Neural cell (in vitro differentiated cells): ENCODE measurements around the gene RTL1. TPM values are rescaled to one million over a fixed set of nuclear protein-coding genes. Genes with fewer than 3 reads are reported as not detected.

Experiments used
- H2AFZ ChIP-seq: fragments of 200-600, 300-800 bp; sonication (generic), shearing (Covaris generic); 2 replicates; pipeline ENCODE4 v1.6.0; 2014; ENCODE audit warnings: low read depth, mild to moderate bottlenecking, antibody characterized with exemption, low read length, moderate library complexity
- H3F3A ChIP-seq: fragments of 200-600 bp; shearing (Covaris generic); 2 replicates; pipeline ENCODE4 v1.6.1; 2016; ENCODE audit warnings: mild to moderate bottlenecking, moderate library complexity, mixed read lengths, antibody characterized with exemption, low read length; ENCODE audit not compliant: insufficient read depth, poor library complexity, severe bottlenecking
- H3K27ac ChIP-seq: fragments of 200-600, 300-800 bp; sonication (generic), shearing (Covaris generic); 2 replicates; pipeline ENCODE4 v1.5.1; 2014; ENCODE audit warnings: mild to moderate bottlenecking, low read length, moderate library complexity
- H3K27me3 ChIP-seq: fragments of 300-800, 200-600 bp; sonication (generic), shearing (Covaris generic); 2 replicates; pipeline ENCODE4 v1.6.0; 2014; ENCODE audit warnings: mild to moderate bottlenecking, low read depth, low read length, moderate library complexity; ENCODE audit not compliant: insufficient read depth
- H3K36me3 ChIP-seq: fragments of 300-800, 200-600 bp; sonication (generic), shearing (Covaris generic); 2 replicates; pipeline ENCODE4 v1.5.1; 2014; ENCODE audit warnings: mild to moderate bottlenecking, antibody characterized with exemption, low read length, moderate library complexity; ENCODE audit not compliant: insufficient read depth
- H3K4me2 ChIP-seq: fragments of 300-800, 200-600 bp; sonication (generic), shearing (Covaris generic); 2 replicates; pipeline ENCODE4 v1.6.0; 2014; ENCODE audit warnings: mild to moderate bottlenecking, low read length
- H3K4me3 ChIP-seq: fragments of 300-800, 200-600 bp; sonication (generic), shearing (Covaris generic); 2 replicates; pipeline ENCODE4 v1.5.1; 2014; ENCODE audit warnings: mild to moderate bottlenecking, low read length, moderate library complexity
- H3K79me2 ChIP-seq: fragments of 200-600 bp; shearing (Covaris generic); replicated peaks from 2 replicates; pipeline ENCODE4 v1.6.0; 2014; ENCODE audit warnings: mild to moderate bottlenecking, low read length, moderate library complexity; ENCODE audit not compliant: insufficient read depth
- H3K9ac ChIP-seq: fragments of 300-800, 200-600 bp; sonication (generic), shearing (Covaris generic); 2 replicates; pipeline ENCODE4 v1.6.1; 2016; ENCODE audit warnings: mild to moderate bottlenecking, low read length, mixed read lengths
- H3K9me2 ChIP-seq: fragments of 200-600 bp; shearing (Covaris generic); 2 replicates; pipeline ENCODE4 v1.6.1; 2016; ENCODE audit warnings: mild to moderate bottlenecking, low read length, mixed read lengths; ENCODE audit not compliant: insufficient read depth
- H3K9me3 ChIP-seq: fragments of 200-600, 300-800 bp; sonication (generic), shearing (Covaris generic); 2 replicates; pipeline ENCODE4 v1.6.1; 2016; ENCODE audit warnings: mild to moderate bottlenecking, mixed run types, low read length, moderate library complexity, mixed read lengths
- H4K20me1 ChIP-seq: fragments of 200-600 bp; shearing (Covaris generic); 2 replicates; pipeline ENCODE4 v1.6.1; 2016; ENCODE audit warnings: mild to moderate bottlenecking, mixed run types; ENCODE audit not compliant: insufficient read depth
- CTCF ChIP-seq: fragments of 450-650 bp; IDR thresholded peaks from 2 replicates; pipeline ENCODE4 v1.5.1; 2014; ENCODE audit warnings: antibody characterized with exemption, mild to moderate bottlenecking, moderate library complexity; ENCODE audit not compliant: poor library complexity, severe bottlenecking
- EP300 ChIP-seq: fragments of 450-650 bp; conservative IDR thresholded peaks from 2 replicates; pipeline ENCODE4 v1.6.1; 2014; ENCODE audit warnings: antibody characterized with exemption, mild to moderate bottlenecking, moderate library complexity; ENCODE audit not compliant: poor library complexity, severe bottlenecking
- EZH2 ChIP-seq: fragments of 200-600, 300-800 bp; shearing (Covaris generic), sonication (generic); IDR thresholded peaks from 2 replicates; pipeline ENCODE4 v1.6.1; 2014; ENCODE audit warnings: antibody characterized with exemption, low read length, borderline replicate concordance, mild to moderate bottlenecking; ENCODE audit not compliant: insufficient read depth, poor library complexity, severe bottlenecking
- MXI1 ChIP-seq: fragments of 450-650 bp; conservative IDR thresholded peaks from 2 replicates; pipeline ENCODE4 v1.6.1; 2014; ENCODE audit warnings: antibody characterized with exemption, mild to moderate bottlenecking; ENCODE audit not compliant: poor library complexity, severe bottlenecking
- POLR2AphosphoS5 ChIP-seq: IDR thresholded peaks from 2 replicates; pipeline ENCODE4 v1.6.1; 2012
- RAD21 ChIP-seq: fragments of 450-650 bp; conservative IDR thresholded peaks from 2 replicates; pipeline ENCODE4 v1.6.1; 2014; ENCODE audit warnings: antibody characterized with exemption, mild to moderate bottlenecking, moderate library complexity
- REST ChIP-seq: IDR thresholded peaks from 2 replicates; pipeline ENCODE4 v1.6.1; 2012; ENCODE audit warnings: borderline replicate concordance
- SMC3 ChIP-seq: fragments of 450-650 bp; conservative IDR thresholded peaks from 2 replicates; pipeline ENCODE4 v1.6.1; 2014; ENCODE audit warnings: antibody characterized with exemption, mild to moderate bottlenecking, moderate library complexity; ENCODE audit not compliant: poor library complexity
- TAF1 ChIP-seq: IDR thresholded peaks from 2 replicates; pipeline ENCODE4 v1.6.1; 2012; ENCODE audit warnings: low read depth
- polyA plus RNA-seq: library from polyadenylated mRNA; depleted of rRNA; stranded (reverse); fragments of >200 nt; gene quantifications from 2 replicates; pipeline ENCODE4 v1.2.3, GENCODE V29; 2014

Gene RTL1
- polyA plus RNA-seq, 1 donor from 2014 or later = not detected

- H3K79me2 ChIP-seq = no peaks in the 10 kb centered on the region
Observed at GRCh38 chr14:100879782-100880181, 23.7 kb downstream of the RTL1 start.

GRCh38 chr14:100879194-100879593 is 24.3 kb downstream of the RTL1 start:
- Histone ChIP-seq H3K4me2 (no peak overlapping the region), H3K79me2 (no peaks in the 10 kb centered on the region), H3K9ac (no peak overlapping the region), H3K4me3 (no peak overlapping the region), H3F3A (no peaks in the 10 kb centered on the region), H3K9me3 (peaks cover 3% of the 10 kb centered on the region), H3K27me3 (no peaks in the 10 kb centered on the region), H2AFZ (no peak overlapping the region), H3K9me2 (no peaks in the 10 kb centered on the region), H4K20me1 (no peaks in the 10 kb centered on the region), H3K27ac (no peak overlapping the region), H3K36me3 (no peaks in the 10 kb centered on the region)
- TF ChIP-seq TAF1 (no peak), SMC3 (no peak), EP300 (no peak), CTCF (no peak), RAD21 (no peak), MXI1 (no peak)

More at GRCh38 chr14:100879782-100880181, 23.7 kb downstream of the RTL1 start:
- peaks cover 3% of the 10 kb centered on the region for H3K9me3 ChIP-seq
- no peaks in the 10 kb centered on the region for H4K20me1 ChIP-seq
- no peaks in the 10 kb centered on the region for H3F3A ChIP-seq
- no peak overlapping the region for H3K4me2 ChIP-seq
- H3K36me3 ChIP-seq = no peaks in the 10 kb centered on the region
- no peaks in the 10 kb centered on the region for H3K9me2 ChIP-seq
- no peaks in the 10 kb centered on the region for H3K27me3 ChIP-seq
- TF ChIP-seq EP300 (no peak), MXI1 (no peak), SMC3 (no peak), CTCF (no peak), TAF1 (no peak), RAD21 (no peak), REST (no peak), EZH2 (no peak), POLR2AphosphoS5 (no peak)
- no peak overlapping the region for H3K9ac ChIP-seq
- H3K27ac ChIP-seq = no peak overlapping the region
- no peak overlapping the region for H2AFZ ChIP-seq
- H3K4me3 ChIP-seq = no peak overlapping the region
